Breast epithelium (tissue), 3 donors: Measurements from ENCODE around the gene SPATA21.

Experiments used
- CTCF ChIP-seq, 3 donors: fragments of 450-650 bp; IDR thresholded peaks; one replicate each; pipeline ENCODE4 v1.5.1; 2016 to 2017; ENCODE audit warnings: antibody characterized with exemption in 3 of 3, mild to moderate bottlenecking in 3 of 3, moderate library complexity in 3 of 3
- POLR2AphosphoS5 ChIP-seq, 3 donors: sonication (generic); formaldehyde crosslinking; IDR thresholded peaks; one replicate each; pipeline ENCODE4 v1.6.1; 2017; ENCODE audit warnings: antibody characterized with exemption in 3 of 3

- TF ChIP-seq CTCF (IDR thresholded peaks at IDR 0.05) (no peak), POLR2AphosphoS5 (IDR thresholded peaks at IDR 0.05) (no peak)
Measured at GRCh38 chr1:16464917-16465625, 27.8 kb upstream of the SPATA21 start.
